ENCODE results near the gene FBXO27.

GRCh38 chr19:39017646-39018045 is 14.7 kb downstream of the FBXO27 start:
- TF ChIP-seq CTCF (IDR thresholded peaks at IDR 0.05) (no peak), EP300 (IDR thresholded peaks at IDR 0.05) (no peak)
